H1 (cell line): ENCODE data around the gene MT2A. TPM values are rescaled to one million over a fixed set of nuclear protein-coding genes. Genes with fewer than 3 reads are reported as not detected.

Experiments
- CTCF ChIA-PET: fragments of 300-600 bp; sonication (Branson Sonifier 250); formaldehyde crosslinking; loops from one replicate; lab custom pipeline; 2021; ENCODE audit not compliant: partially characterized antibody; lab: Charles Lee
- POLR2A ChIA-PET: fragments of 300-600 bp; sonication (Branson Sonifier 250); formaldehyde crosslinking; loops from one replicate; lab custom pipeline; 2021; ENCODE audit warnings: inconsistent platforms; ENCODE audit not compliant: partially characterized antibody; lab: Charles Lee
- DNase-seq, 2 experiments: peaks; one replicate each; pipeline versions ENCODE4 v3.0.0 to v3.0.0-alpha.2; 2010 to 2022; ENCODE audit warnings: low spot score in 2 of 2, low read depth in 1 of 2, mixed read lengths in 1 of 2
- FAIRE-seq: peaks from 2 replicates; lab custom pipeline; 2011; peaks lifted over from hg19 to GRCh38; lab: Jason Lieb, UNC
- H2AFZ ChIP-seq: 2 replicates; pipeline ENCODE4 v1.8.1; 2012; ENCODE audit warnings: low read length, inconsistent platforms
- H2AK5ac ChIP-seq: 2 replicates; pipeline ENCODE4 v1.6.1; 2013; ENCODE audit warnings: low read depth, low read length
- H2BK120ac ChIP-seq: replicated peaks from 2 replicates; pipeline ENCODE3; 2013; ENCODE audit warnings: low read depth, low read length, inconsistent platforms
- H2BK12ac ChIP-seq: 2 replicates; pipeline ENCODE4 v1.6.1; 2013; ENCODE audit warnings: low read depth, low read length
- H2BK15ac ChIP-seq: 2 replicates; pipeline ENCODE4 v1.6.1; 2013; ENCODE audit warnings: low read length
- H2BK20ac ChIP-seq: 2 replicates; pipeline ENCODE4 v1.6.1; 2013; ENCODE audit warnings: low read length
- H2BK5ac ChIP-seq: 2 replicates; pipeline ENCODE4 v1.6.1; 2013; ENCODE audit warnings: low read depth, low read length
- H3K14ac ChIP-seq: 2 replicates; pipeline ENCODE4 v1.6.1; 2013; ENCODE audit warnings: inconsistent platforms; ENCODE audit not compliant: insufficient read length
- H3K18ac ChIP-seq: 2 replicates; pipeline ENCODE4 v1.6.1; 2013; ENCODE audit warnings: low read length; ENCODE audit errors: extremely low read depth
- H3K23ac ChIP-seq: 2 replicates; pipeline ENCODE4 v1.6.1; 2013; ENCODE audit warnings: inconsistent platforms; ENCODE audit not compliant: insufficient read length
- H3K23me2 ChIP-seq: 2 replicates; pipeline ENCODE4 v1.6.1; 2013; ENCODE audit warnings: low read depth, low read length
- H3K27ac ChIP-seq: 2 replicates; pipeline ENCODE4 v1.6.1; 2011; ENCODE audit warnings: low read depth, low read length, inconsistent platforms
- H3K27me3 ChIP-seq, 4 experiments: replicated peaks in 1 of 4; 1 replicate in 1 of 4; 2 replicates in 3 of 4; pipeline versions ENCODE4 v1.6.1 to v1.8.1; 2011 to 2013; ENCODE audit warnings: low read length in 3 of 4, mild to moderate bottlenecking in 3 of 4, inconsistent platforms in 2 of 4, mixed read lengths in 2 of 4, moderate library complexity in 1 of 4; ENCODE audit not compliant: control insufficient read depth in 3 of 4, insufficient read depth in 3 of 4; ENCODE audit errors: extremely low read depth in 1 of 4
- H3K36me3 ChIP-seq, 4 experiments: 2 replicates each; pipeline versions ENCODE4 v1.6.1 to v1.8.1; 2011 to 2013; ENCODE audit warnings: mild to moderate bottlenecking in 4 of 4, low read length in 3 of 4, moderate library complexity in 2 of 4, control low read depth in 1 of 4, inconsistent platforms in 1 of 4; ENCODE audit not compliant: insufficient read depth in 4 of 4, control insufficient read depth in 2 of 4
- H3K4ac ChIP-seq: replicated peaks from 2 replicates; pipeline ENCODE3; 2013; ENCODE audit warnings: low read length, low read depth, mixed read lengths, inconsistent platforms; ENCODE audit not compliant: insufficient read length
- H3K4me1 ChIP-seq, 4 experiments: replicated peaks in 1 of 4; 1 replicate in 1 of 4; 2 replicates in 3 of 4; pipeline versions ENCODE4 v1.6.1 to v1.8.1; 2011 to 2013; ENCODE audit warnings: low read length in 3 of 4, inconsistent platforms in 2 of 4, mixed read lengths in 1 of 4; ENCODE audit not compliant: insufficient read depth in 4 of 4, control insufficient read depth in 3 of 4
- H3K4me2 ChIP-seq, 2 experiments: 2 replicates each; pipeline versions ENCODE4 v1.6.1 to v1.8.1; 2011 to 2013; ENCODE audit warnings: low read depth in 2 of 2, low read length in 2 of 2, control low read depth in 1 of 2, inconsistent platforms in 1 of 2, mild to moderate bottlenecking in 1 of 2; ENCODE audit not compliant: insufficient read depth in 1 of 2
- H3K4me3 ChIP-seq, 4 experiments: fragments of 200-600, 300-600 bp in 1 of 4; sonication (generic), shearing (Covaris generic), sonication (Bioruptor Twin) in 1 of 4; 2 replicates each; pipeline versions ENCODE4 v1.5.1 to v1.8.1; 2011 to 2016; ENCODE audit warnings: low read length in 4 of 4, low read depth in 3 of 4, control low read depth in 2 of 4, inconsistent platforms in 2 of 4, mild to moderate bottlenecking in 2 of 4, mixed read lengths in 1 of 4, moderate library complexity in 1 of 4; ENCODE audit not compliant: insufficient read depth in 2 of 4; ENCODE audit errors: extremely low read depth in 1 of 4
- H3K56ac ChIP-seq: replicated peaks from 2 replicates; pipeline ENCODE3; 2013; ENCODE audit warnings: low read depth, mild to moderate bottlenecking, mixed read lengths, low read length, inconsistent platforms; ENCODE audit not compliant: insufficient read length
- H3K79me1 ChIP-seq: 2 replicates; pipeline ENCODE4 v1.6.1; 2013; ENCODE audit warnings: low read depth, low read length, control low read depth
- H3K79me2 ChIP-seq, 2 experiments: 2 replicates each; pipeline versions ENCODE4 v1.6.1 to v1.8.1; 2012 to 2013; ENCODE audit warnings: low read length in 2 of 2, mild to moderate bottlenecking in 2 of 2, inconsistent platforms in 1 of 2; ENCODE audit not compliant: insufficient read depth in 2 of 2, control insufficient read depth in 1 of 2
- H3K9ac ChIP-seq, 4 experiments: replicated peaks in 1 of 4; 1 replicate in 1 of 4; 2 replicates in 3 of 4; pipeline versions ENCODE4 v1.6.1 to v1.8.1; 2011 to 2013; ENCODE audit warnings: low read depth in 3 of 4, low read length in 3 of 4, control low read depth in 2 of 4, mild to moderate bottlenecking in 2 of 4, moderate library complexity in 2 of 4, inconsistent platforms in 1 of 4; ENCODE audit errors: extremely low read depth in 1 of 4
- H3K9me3 ChIP-seq, 2 experiments: 2 replicates each; pipeline versions ENCODE4 v1.6.1 to v1.8.1; 2012 to 2013; ENCODE audit warnings: mild to moderate bottlenecking in 2 of 2, moderate library complexity in 2 of 2, control low read depth in 1 of 2, inconsistent platforms in 1 of 2, low read depth in 1 of 2, low read length in 1 of 2, mixed read lengths in 1 of 2; ENCODE audit not compliant: insufficient read depth in 2 of 2
- H4K20me1 ChIP-seq, 2 experiments: replicated peaks in 1 of 2; 2 replicates each; pipeline versions ENCODE3 to v1.8.1; 2011 to 2013; ENCODE audit warnings: inconsistent platforms in 2 of 2, low read length in 2 of 2, mild to moderate bottlenecking in 1 of 2; ENCODE audit not compliant: insufficient read depth in 2 of 2, control insufficient read depth in 1 of 2
- H4K5ac ChIP-seq: 2 replicates; pipeline ENCODE4 v1.6.1; 2013; ENCODE audit warnings: low read length, low read depth, mixed read lengths, inconsistent platforms; ENCODE audit not compliant: insufficient read length
- H4K8ac ChIP-seq: 2 replicates; pipeline ENCODE4 v1.8.0; 2013; ENCODE audit warnings: mild to moderate bottlenecking, moderate library complexity, low read length, inconsistent platforms; ENCODE audit not compliant: insufficient read depth; ENCODE audit errors: extremely low read depth
- H4K91ac ChIP-seq: replicated peaks from 2 replicates; pipeline ENCODE3; 2013; ENCODE audit warnings: low read length, mixed read lengths, inconsistent platforms; ENCODE audit not compliant: insufficient read length
- CBX8 ChIP-seq: fragments of 300-800, 300-1000 bp; sonication (generic); IDR thresholded peaks from 2 replicates; pipeline ENCODE4 v1.7.1; 2016; ENCODE audit warnings: low read depth, low read length, borderline replicate concordance
- E2F6 ChIP-seq: IDR thresholded peaks from 2 replicates; pipeline ENCODE4 v1.6.1; 2012; ENCODE audit warnings: inconsistent platforms
- EZH2 ChIP-seq: fragments of 200-600 bp; sonication (generic); IDR thresholded peaks from 2 replicates; pipeline ENCODE4 v1.7.1; 2012; ENCODE audit warnings: low read depth, mild to moderate bottlenecking, moderate library complexity, low read length, inconsistent platforms; ENCODE audit not compliant: severe bottlenecking
- KDM5A ChIP-seq: fragments of 200-600 bp; IDR thresholded peaks from 2 replicates; pipeline ENCODE4 v1.7.1; 2012; ENCODE audit warnings: mild to moderate bottlenecking, low read length, inconsistent platforms, mixed read lengths
- MAX ChIP-seq: IDR thresholded peaks from 2 replicates; pipeline ENCODE4 v1.6.1; 2012; ENCODE audit warnings: inconsistent platforms
- RNF2 ChIP-seq: fragments of 200-900, 300-1000 bp; sonication (generic); IDR thresholded peaks from 2 replicates; pipeline ENCODE4 v1.7.1; 2016; ENCODE audit warnings: borderline replicate concordance, low read depth, mild to moderate bottlenecking, antibody characterized with exemption, low read length; ENCODE audit not compliant: poor library complexity, severe bottlenecking; ENCODE audit errors: missing control alignments
- SAP30 ChIP-seq: fragments of 300-600 bp; sonication (generic); IDR thresholded peaks from 2 replicates; pipeline ENCODE4 v1.7.1; 2012; ENCODE audit warnings: low read length, moderate library complexity, mild to moderate bottlenecking, inconsistent platforms; ENCODE audit not compliant: insufficient read depth, insufficient replicate concordance
- SUZ12 ChIP-seq: fragments of 200-600 bp; sonication (generic); IDR thresholded peaks from 2 replicates; pipeline ENCODE4 v1.6.1; 2012; ENCODE audit warnings: mild to moderate bottlenecking, inconsistent platforms, low read length, moderate library complexity, mixed read lengths
- YY1 ChIP-seq: IDR thresholded peaks from 2 replicates; pipeline ENCODE4 v1.6.1; 2011; ENCODE audit warnings: low read depth, mild to moderate bottlenecking, low read length
- WGBS, 2 experiments: shearing (Covaris generic) in 1 of 2; methylation state at CpG; one replicate each; pipeline versions ENCODE4 v1.1.6 to v1.1.7; 2013 to 2015; ENCODE audit warnings: low lambda C conversion rate in 2 of 2, mixed read lengths in 2 of 2, inconsistent platforms in 1 of 2, low coverage in 1 of 2, missing lambda C conversion rate in 1 of 2; ENCODE audit not compliant: insufficient replicate concordance in 2 of 2, insufficient coverage in 1 of 2, insufficient read length in 1 of 2; ENCODE audit errors: extremely low coverage in 1 of 2, missing lambda C conversion rate in 1 of 2; 5-methylcytosine and 5-hydroxymethylcytosine counted together
- polyA plus RNA-seq, 7 experiments: library from polyadenylated mRNA; depleted of rRNA in 3 of 7; stranded (reverse) in 5 of 7; unstranded in 2 of 7; fragments of >200 nt in 5 of 7; fragments of 200-250 nt in 2 of 7; gene quantifications; 1 replicate in 5 of 7; 2 replicates in 1 of 7; 4 replicates in 1 of 7; pipeline versions ENCODE4 v1.2.1 to v1.2.3, GENCODE V29; 2011 to 2013; ENCODE audit warnings: missing spikeins in 2 of 7, mixed read lengths in 2 of 7
- total RNA-seq: library from RNA; stranded (reverse); fragmentation: NEBNext Ultra II Directional; extraction: Animal tissue kit (Norgen Biotek cat#: 25700); gene quantifications from 2 replicates; pipeline ENCODE4 v1.2.1, GENCODE V29; 2021

MT2A gene
- total and polyA plus RNA-seq, 2 of the 8 experiments (the other 6 are each of a cell fraction or from before 2014, with no cell fraction given) = 9.5 to 30.1 TPM

- Histone ChIP-seq H3K27ac (no peak overlapping the region), H3K4me3 (peak overlapping the region in 3 of 4 experiments; percentile 19 to 48 (median 20); a peak in 5 of 8 replicates), H4K8ac (no peak overlapping the region), H4K91ac (no peak overlapping the region), H3K79me1 (no peaks in the 10 kb centered on the region), H2AK5ac (no peak overlapping the region), H3K36me3 (no peaks in the 10 kb centered on the region), H2AFZ (peak overlapping the region; percentile 50; the same call in 1 of the 2 replicates), H2BK15ac (no peak overlapping the region), H3K18ac (no peak overlapping the region), H3K9ac (no peak overlapping the region), H4K20me1 (peaks cover 4 to 10% of the 10 kb centered on the region in 2 experiments), H3K23ac (no peak overlapping the region), H2BK20ac (no peak overlapping the region), H3K14ac (no peak overlapping the region), H2BK12ac (no peak overlapping the region; the same call in 1 of the 2 replicates), H3K79me2 (no peaks in the 10 kb centered on the region), H3K56ac (no peak overlapping the region), H3K4ac (no peak overlapping the region), H3K4me2 (peak overlapping the region; percentile 25 to 59), H3K9me3 (no peaks in the 10 kb centered on the region), H3K23me2 (peaks cover 4% of the 10 kb centered on the region; the same call in 1 of the 2 replicates), H3K4me1 (peaks cover 0 to 14% (median 7%) of the 10 kb centered on the region in 4 experiments; a peak in 6 of 7 replicates), H2BK120ac (no peak overlapping the region), H2BK5ac (no peak overlapping the region), H4K5ac (no peak overlapping the region), H3K27me3 (peaks cover 57 to 87% (median 77%) of the 10 kb centered on the region in 4 experiments)
- DNase-seq (peak in 1 of 2 experiments; percentile 68), FAIRE-seq (no peak)
- ChIA-PET CTCF (interaction anchor here (0.6 to 3.3 kb wide), 10 partner anchors 9 to 274 kb away, joined by 3 to 13 read pairs (median 4); partner anchors contain the start of gene MT1A), POLR2A (interaction anchor here (0.8 to 1.3 kb wide), 5 partner anchors 8 to 26 kb away, joined by 3 to 5 read pairs (median 3); partner anchors contain the start of gene MT1H)
- 18% methylated on average over 32 of the region's 33 CpGs; no CpG with 5 or more reads in 1 of the 2 experiments for WGBS, 2 experiments
- TF ChIP-seq KDM5A (no peak), SAP30 (no peak), E2F6 (peak; percentile 83), EZH2 (peak; percentile 70), YY1 (0 out of 2 replicates have a peak, but pooled peaks have one; percentile 6), RNF2 (peak; percentile 69), CBX8 (no peak), SUZ12 (peak; percentile 71), MAX (peak; percentile 65; the same call in 1 of the 2 replicates)
Observed at GRCh38 chr16:56647641-56648431, 39.5 kb downstream of the MT2A start.
